IPS DF 4.7 (cell line): ENCODE data around the gene CD24.
A peak's percentile ranks its signal among the peaks of the same experiment; 100 is the strongest.
"Not testable (repeated sequence)": the region's sequence is repeated elsewhere in the genome, so short reads cannot be mapped to it uniquely, and the experiment has no call there.

Experiments used
- DNase-seq: peaks from one replicate; pipeline ENCODE4 v3.0.0-alpha.2; 2013; ENCODE audit warnings: low spot score; ENCODE audit errors: extremely low read depth

CD24 gene, protein sequence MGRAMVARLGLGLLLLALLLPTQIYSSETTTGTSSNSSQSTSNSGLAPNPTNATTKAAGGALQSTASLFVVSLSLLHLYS

DNA sequence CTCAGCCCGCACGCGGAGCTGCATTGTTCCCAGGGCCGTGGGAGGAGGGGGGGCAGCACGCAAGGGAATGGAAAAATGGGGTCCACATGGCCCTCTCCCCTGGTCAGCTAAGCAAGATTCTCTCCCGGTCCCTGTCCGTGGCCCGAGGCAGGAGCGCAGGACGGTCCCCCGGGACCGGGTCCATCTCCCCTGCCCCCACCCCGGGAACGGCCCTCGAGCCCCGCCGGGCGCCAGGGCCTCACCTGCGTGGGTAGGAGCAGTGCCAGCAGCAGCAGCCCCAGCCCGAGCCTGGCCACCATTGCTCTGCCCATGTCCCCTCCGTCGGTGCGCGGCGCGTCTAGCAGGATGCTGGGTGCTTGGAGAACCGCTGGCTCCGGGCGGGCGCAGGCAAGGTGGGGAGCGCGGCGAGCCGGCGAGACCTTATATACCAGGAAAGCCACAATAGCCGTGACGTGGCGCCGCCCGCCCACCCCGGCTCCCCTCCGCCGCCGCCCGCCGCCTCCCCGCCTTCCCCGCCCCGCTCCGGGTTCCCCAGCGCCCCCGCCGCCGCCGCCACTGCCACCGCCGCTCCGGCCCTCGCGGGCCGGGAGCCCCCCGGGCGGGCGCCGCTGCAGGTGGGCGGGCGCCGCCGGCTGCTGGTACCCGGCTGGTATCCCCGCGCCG, at the start of gene CD24:
CD24 (minus strand) TSS at position 394 of the 663 bp plus-strand sequence; CDS start at position 311, 83 bp downstream.
- DNase-seq: no peak

DNA sequence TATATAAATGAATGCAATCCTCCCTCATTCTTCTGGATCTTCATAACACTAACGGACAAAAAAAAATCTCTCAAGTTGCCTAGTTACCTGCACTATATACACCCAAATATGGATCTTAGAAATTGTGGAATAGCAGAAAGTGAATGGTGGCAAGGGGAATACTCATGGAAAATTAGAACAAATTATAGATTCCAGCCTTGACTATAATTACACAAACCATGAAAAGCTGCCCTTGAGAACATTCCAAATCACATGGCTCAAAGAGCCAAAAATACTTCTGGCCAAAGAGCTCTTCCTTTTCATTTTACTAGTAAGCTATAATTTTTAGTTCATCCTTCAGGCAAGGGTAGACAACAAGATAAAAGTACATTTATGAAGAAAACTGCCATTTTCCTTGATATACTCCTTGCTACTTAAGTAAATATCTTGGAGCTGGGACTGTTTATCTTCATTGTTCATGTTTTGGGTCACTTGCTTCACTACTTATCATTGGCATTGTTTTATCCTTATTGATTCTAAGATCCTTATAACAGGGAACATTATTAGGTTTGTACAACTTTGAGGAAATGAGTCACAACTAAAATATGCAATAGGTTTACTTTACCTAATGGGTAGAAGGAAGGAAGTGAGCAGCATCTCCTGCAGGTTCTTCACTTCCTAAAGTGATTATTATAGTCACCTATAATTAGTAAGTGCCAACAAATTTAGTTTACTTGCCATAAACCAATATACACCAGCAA, 47.1 kb upstream of the CD24 start:
- no peak for DNase-seq

DNA sequence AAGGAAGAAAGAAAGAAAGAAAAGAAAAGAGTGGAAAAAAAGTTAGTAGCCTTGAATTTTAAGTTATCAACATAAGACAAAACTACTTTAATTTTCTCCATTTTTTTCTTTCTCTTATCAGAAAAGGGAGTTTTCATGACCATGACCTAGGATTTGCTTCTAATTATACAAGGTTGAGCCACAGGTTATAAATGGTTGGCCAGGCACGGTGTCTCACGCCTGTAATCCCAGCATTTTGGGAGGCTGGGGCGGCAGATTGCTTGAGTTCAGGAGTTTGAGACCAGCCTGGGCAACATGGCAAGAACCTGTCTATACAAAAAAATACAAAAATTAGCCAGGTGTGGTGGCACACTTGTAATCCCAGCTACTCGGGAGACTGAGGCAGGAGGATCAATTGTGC, 45.7 kb upstream of the CD24 start:
- DNase-seq: no peak

DNA sequence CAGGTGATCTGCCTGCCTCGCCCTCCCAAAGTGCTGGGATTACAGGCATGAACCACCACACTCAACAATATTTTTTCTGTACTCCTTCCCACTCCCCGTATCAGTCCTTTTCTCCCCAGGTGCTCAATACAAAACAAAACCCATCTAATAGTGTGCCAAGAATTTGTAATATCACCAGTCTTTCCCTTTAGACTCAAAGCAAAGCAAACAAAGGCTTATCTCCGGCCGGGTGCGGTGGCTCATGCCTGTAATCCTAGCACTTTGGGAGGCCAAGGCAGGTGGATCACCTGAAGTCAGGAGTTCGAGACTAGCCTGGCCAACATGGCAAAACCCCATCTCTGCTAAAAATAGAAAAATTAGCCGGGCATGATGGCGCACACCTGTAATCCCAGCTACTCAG, 45.1 kb upstream of the CD24 start:
- DNase-seq: not testable (repeated sequence)

DNA sequence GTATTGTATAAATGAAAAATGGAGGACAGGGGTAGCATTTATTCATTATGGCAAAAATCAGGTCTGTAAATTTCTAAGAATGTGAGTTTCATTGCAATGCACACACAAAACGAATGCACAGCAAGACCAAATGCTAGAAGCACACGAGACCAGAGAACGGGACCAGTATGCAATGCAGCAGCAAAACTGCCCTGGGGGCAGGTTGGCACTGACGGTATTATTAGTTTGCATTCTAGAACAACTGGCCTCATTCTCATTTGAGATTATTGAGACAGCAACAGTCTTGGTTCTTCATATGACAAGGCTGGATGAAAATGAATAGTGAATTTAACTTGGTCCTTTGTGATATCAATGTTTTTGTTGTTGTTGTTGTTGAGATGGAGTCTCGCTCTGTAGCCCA, 44.5 kb upstream of the CD24 start:
- DNase-seq: no peak

DNA sequence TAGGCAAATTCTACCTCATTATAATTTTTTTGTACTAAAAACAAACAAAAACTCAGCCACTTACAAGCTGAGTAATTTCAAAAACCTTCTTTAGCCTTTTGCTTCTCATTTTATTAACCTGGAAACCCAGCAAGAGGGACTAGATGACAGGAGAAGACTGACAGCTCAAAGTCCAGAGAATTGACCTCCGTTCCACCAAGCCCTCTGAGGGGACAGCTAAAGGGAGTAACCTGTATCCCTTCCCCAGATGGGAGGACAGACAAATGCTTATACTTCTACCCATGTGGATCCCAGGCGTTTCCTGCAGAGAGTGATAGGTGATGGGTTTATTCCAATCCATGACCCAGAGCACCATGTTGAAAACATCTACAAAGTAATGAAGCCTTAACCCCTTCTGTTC, 35.0 kb upstream of the CD24 start:
- no peak for DNase-seq

DNA sequence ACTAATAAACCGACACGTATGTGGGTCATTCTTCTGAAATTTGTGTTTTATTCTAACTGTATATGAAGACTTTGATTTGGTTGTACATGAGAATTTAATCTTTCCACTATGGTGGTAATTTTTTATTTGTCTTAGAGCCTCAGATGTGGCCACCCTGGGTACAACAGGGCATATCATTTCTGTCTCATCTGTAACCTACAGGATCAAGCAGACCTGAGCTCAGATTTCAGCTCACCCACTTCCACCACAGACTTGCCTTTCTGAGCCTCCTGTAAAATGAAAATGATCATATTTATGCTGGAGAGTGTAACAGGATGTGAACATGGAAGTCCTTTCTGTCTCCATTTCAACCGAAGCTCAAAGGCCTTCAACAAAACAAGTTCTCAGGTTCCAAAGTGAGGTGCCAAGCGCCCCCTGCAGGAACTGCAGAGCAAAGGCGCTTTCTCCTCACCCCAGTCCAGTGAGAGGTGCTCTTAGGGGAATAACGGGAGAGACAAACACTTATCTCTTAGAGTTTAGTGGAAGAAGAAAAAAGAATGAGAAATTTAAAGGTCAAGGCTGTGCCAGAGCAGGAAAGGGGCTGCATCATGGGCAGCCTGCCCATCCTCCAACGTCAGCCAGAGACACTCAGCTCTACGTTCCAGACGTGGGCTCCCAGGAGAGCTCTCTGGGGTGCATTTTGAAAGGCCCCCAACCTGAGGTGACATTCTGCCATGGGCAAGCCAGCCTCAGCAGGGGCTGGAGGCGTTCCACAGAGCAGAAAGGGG, 23.0 kb upstream of the CD24 start:
- peak; percentile 72 for DNase-seq

DNA sequence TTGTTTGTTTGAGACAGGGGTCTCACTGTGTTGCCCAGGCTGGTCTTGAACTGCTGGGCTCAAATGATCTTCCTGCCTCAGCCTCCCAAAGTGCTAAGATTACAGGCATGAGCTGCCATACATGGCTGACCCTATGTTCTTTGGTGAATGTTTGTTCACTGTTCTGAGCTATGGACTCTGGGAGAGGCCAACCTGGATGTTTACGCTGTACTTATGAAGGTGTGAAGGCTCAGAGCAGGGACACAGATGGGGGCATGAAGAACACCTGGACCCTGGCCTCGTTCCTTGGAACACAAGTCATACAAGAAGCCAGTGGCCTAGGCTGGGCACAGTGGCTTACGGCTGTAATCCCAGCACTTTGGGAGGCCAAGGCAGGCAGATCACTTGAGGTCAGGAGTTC, 21.1 kb upstream of the CD24 start:
- DNase-seq: no peak

DNA sequence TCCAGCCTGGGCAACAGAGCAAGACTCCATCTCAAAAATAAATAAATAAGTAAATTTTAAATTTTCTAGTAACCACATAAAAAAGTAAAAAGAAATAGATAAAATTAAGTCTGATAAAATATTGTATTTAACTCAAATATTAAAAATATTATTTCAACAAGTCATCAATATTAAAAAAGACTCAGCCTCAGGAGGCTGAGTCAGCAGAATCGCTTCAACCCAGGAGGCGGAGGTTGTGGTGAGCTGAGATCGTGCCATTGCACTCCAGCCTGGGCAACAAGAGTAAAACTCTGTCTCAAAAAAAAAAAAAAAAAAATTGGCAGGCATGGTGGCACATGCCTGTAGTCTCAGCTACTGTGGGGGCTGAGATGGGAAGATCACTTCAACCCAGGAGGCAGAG, 15.2 kb upstream of the CD24 start:
- DNase-seq: not testable (repeated sequence)

DNA sequence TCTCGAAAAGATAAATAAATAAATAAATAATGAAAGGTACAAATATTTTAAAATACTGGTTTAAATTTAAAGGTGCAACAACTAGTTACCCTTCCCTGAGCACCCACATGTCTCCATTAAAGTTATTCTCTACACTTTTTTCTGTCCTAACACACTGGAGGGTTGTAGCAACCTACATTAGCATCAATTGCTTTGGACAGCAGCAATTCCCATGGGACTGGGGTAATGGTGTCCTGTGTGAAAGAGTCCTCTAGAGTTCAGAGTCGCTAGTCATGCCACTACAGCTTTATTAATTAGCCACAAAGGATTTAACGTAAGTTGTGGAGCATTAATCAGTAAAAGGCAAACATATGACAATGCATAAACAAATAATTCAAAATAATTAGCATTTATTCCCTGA, 14.1 kb upstream of the CD24 start:
- DNase-seq: no peak

DNA sequence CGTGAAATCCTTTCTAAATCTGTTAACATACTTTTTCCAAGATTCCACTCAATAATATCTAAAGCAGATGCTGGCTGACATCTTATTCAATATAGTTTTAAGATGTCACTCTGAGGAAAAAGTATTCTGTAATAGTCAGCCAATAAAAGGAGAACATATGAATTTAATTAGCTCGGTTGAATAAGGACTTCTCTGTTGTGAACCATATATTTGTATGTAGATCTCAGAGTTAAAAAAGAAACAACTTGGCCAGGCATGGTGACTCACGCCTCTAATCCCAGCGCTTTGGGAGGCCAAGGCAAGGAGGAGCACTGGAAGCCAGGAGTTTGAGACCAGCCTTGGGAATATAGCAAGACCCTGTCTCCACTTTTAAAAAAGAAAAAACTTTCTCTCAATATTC, 7.4 kb upstream of the CD24 start:
- DNase-seq: no peak

DNA sequence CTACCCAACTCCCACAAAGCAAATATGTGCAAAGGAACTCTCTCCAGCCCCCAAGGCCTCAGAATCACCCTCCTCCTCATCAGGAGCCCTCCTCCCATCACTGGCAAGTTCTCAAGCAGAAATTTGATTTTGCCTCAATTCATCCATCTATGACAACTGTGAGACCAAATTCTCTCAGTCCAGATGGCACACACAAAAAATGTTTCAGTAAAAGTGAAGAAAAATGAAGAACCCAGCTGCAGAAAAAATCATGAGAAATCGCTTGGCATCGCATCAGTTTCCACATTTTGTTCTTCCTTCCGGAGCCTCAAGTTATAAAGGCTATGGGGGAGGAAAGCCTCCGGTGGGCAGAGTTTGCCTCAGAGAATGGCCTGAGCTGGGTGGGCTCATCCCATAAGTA, 6.4 kb upstream of the CD24 start:
- DNase-seq: no peak

DNA sequence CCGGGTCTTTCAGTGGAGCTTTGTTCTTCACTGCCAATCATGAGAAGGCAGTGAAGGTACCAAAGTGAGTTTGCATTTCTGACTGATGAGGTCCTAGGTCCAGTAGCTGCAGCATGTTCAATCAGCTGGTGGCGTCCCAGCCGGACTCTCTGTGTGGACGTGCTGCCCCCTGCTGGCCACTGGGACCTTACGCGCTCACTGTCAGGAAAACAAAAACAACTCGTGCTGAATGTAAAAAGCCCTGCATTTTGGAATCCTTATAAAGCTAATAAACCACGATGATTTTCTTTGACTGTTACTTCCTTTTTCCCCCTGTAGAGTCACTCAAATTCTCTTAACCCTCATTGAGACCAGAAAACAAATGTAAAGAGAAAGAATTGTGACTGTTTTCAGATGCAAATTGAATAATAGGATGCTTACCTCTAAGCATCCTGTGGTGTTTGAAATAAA, 4.9 kb upstream of the CD24 start:
- DNase-seq: peak; percentile 95

DNA sequence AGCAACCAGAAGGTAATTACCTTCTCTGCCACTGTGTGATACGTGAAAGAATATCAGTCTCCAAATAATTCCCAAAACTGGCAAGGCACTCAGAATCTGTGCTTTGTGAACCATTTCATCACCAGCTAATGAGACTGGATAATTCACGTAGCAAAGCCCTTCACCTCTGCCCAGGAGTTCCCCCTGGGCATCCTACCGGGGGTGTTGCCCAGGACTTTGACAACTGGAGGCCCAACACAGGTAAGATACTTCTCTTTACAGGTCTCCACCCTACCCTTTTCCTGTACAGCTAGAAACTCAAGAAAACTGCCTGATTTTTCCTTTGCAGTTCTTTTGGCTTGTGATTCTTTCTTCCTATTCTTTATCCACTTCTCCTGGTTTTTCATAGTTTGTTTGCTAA, 2.7 kb upstream of the CD24 start:
- no peak for DNase-seq

DNA sequence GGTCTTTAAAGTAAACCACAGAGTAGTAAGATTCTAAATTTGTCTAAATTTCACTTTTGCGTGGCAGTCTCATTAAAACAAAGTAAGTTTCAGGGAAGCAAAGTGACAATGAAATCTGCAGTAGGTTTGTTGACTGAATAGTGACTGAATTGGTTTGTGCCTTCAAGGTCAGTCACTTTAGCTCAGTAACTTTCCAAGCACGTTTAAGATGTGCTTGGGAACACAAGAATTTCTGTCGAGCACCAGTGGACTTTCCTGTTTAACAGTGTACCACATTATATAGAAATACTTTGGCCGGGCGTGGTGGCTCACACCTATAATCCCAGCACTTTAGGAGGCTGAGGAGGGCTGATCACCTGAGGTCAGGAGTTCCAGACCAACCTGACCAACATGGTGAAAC, 1.7 kb upstream of the CD24 start:
- DNase-seq: no peak

DNA sequence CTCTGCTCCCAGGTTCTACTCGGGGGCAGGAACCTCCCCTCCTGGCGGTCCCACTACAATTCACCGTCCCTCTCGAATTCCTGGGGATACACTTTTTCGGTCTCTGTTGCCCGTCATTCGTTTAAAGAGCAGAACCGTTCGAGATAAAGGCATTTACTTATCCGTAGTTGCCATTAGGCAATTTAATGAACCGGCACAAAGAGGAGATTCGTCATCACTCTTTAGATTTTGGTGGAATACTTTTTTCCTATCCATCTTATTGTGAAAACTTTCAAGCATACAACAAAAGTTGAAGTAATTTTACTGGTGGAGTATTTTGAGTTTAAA, 1.2 kb upstream of the CD24 start:
- DNase-seq: no peak

DNA sequence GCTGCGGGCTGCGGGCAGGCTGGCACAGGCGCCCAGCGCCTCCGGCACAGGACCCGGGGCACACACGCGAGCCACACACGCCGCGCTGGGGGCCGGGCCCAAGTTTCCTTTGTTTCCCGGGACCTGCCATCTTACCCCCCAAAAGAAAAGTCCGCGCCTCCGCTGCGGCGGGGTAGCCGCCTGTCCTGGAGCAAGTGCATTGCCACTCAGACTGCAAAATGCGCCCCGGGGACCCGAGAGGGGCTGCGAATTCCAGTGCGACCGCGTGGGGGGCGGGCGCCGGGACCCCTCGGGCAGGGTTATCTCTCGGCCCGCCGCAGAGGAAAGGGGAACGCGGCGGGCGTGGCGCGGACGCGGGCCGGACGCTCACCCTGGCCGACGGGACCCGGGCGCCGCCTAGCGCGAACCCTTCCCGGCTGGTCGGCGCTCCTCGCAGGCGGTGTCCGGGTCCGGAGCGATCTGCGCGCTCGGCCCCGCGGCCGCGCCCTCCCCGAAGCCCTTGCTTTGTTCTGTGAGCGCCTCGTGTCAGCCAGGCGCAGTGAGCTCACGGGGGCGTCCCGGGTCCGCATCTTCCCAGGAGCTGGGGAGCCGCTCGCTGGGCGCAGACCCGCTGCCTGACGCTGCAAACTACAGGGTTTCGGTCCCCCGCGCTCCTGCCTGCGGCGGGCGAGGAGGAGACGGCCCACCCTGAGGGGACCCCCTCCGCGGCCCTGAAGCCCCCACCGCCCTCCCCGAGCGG, 639 bp upstream of the CD24 start:
- DNase-seq: no peak

DNA sequence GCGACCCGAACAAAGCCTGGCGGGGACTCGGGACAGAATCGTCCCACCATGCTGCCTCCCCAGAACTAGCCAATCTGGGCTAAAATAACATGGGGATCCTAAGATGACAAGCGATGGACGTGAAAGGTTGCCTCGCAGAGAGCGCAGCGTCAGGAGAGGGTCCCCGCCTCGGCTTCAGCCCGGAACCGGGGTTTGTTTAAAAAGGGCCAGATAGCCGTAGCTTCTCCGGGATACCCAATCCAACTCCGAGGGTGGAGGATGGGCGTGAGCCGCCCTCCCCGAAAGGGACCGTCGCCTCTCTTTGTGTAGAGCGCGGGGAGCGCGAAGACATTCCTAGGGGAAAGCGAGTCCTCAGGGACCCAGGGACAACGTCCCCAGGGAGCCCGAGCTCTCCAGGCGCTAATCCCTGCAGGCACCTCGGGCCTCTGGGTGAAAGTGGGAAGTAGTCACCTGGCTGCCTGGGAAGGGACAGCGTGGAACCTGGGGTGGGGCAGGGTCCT, 643 bp downstream of the CD24 start:
- DNase-seq: no peak

DNA sequence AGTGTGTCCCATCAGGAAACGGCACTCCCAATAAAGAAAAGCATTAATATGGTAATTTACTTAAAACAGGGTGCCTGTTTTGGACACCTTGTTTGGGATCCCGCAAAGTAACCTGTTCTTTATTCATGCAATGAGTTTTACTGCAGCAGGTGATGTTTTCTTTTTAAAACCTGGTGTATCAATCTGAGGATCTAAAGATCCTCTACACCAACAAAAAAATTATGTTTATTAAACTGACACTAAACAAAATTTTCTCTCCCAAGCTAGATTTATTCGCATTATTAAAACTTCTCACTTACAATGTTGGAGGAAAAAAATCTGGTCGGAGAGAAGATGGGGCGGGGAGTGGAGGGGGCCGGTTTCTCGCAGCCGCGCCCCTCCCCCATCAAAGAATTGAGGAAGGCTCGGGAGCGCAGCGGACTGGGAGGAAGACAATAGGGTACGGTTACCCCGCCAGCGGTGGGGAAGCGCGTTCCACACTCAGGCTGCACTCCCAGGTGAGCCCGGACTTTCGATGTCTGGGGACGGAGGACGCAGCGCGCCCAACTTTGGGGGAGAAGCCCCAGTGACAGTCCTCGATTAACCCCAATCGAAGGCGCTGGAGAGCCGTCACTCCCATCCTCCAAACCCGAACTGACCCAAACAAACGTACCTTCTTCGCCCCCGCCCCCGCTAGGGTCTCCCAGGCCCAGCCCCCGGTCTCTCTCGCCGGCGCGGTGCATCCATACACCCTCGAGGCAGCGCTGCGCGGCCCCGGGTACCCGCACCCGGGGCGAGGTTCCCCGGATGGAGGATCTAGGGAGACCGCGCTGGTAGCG, 1.3 kb downstream of the CD24 start:
- no peak for DNase-seq

DNA sequence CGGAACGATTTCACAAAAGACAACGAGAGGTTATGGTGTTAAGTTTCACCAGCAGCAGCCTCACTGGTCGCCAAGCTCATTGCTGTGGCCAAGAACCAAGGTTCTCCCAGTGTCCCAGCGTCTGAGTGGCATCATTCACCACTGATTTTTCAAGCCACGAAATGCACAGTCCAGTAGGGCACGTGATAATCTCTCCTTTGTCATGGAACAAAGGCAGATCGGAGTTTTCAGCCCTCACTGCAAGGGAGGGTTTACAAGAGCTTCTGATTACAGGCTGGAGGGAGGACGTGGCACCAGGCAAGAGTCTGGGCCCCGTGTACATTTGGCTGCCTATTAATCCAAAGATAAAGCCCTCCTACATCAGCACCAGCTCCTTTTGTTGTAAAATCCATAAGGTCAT, 2.0 kb downstream of the CD24 start:
- no peak for DNase-seq

DNA sequence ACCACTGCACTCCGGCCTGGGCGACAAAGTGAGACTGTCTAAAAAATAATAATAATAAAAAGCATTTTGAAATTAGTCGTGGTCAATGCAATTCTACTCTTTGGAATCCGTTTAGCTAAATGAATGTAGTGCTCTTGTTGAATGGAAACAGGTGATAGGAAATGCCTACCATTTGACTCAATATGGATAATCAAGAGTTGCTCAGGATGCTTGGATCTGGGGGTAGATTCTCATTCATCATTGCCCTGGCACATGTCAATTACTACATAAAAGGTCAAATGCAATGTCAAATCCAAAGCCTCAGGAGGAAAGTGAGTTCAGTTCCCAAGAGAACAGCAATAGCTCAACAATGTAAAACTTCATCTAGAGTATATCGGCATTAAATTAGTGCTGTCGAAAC, 3.8 kb downstream of the CD24 start:
- DNase-seq: not testable (repeated sequence)
